H1 (cell line): ENCODE data around the gene BASP1. TPM values are rescaled to one million over a fixed set of nuclear protein-coding genes. Genes with fewer than 3 reads are reported as not detected.

Source experiments
- CEBPB ChIP-seq: IDR thresholded peaks from 2 replicates; pipeline ENCODE4 v1.6.1; 2012; ENCODE audit warnings: low read depth, low read length
- GABPA ChIP-seq: IDR thresholded peaks from 2 replicates; pipeline ENCODE4 v1.6.1; 2011; ENCODE audit warnings: mild to moderate bottlenecking, low read length, moderate library complexity, borderline replicate concordance; ENCODE audit not compliant: insufficient read depth
- GTF2F1 ChIP-seq: IDR thresholded peaks from 2 replicates; pipeline ENCODE4 v1.6.1; 2012; ENCODE audit warnings: low read depth, low read length, improper control_type of control experiment, borderline replicate concordance
- POLR2A ChIP-seq, 2 experiments: IDR thresholded peaks; 1 replicate in 1 of 2; 2 replicates in 1 of 2; pipeline ENCODE4 v1.6.1; 2011; ENCODE audit warnings: low read depth in 2 of 2, low read length in 2 of 2, mild to moderate bottlenecking in 2 of 2; ENCODE audit errors: control extremely low read depth in 1 of 2
- POU5F1 ChIP-seq: IDR thresholded peaks from 2 replicates; pipeline ENCODE4 v1.6.1; 2011; ENCODE audit warnings: low read depth, mild to moderate bottlenecking, low read length, moderate library complexity
- SIN3A ChIP-seq, 2 experiments: IDR thresholded peaks in 1 of 2; conservative IDR thresholded peaks in 1 of 2; 2 replicates each; pipeline ENCODE4 v1.6.1; 2011 to 2012; ENCODE audit warnings: low read length in 2 of 2, improper control_type of control experiment in 1 of 2, low read depth in 1 of 2, mild to moderate bottlenecking in 1 of 2
- TAF1 ChIP-seq: IDR thresholded peaks from 2 replicates; pipeline ENCODE4 v1.6.1; 2011; ENCODE audit warnings: mild to moderate bottlenecking, low read depth, low read length
- ZNF274 ChIP-seq: IDR thresholded peaks from 2 replicates; pipeline ENCODE4 v1.7.0; 2012; ENCODE audit warnings: low read length, borderline replicate concordance; ENCODE audit errors: extremely low read depth
- polyA plus RNA-seq, 7 experiments: library from polyadenylated mRNA; depleted of rRNA in 3 of 7; stranded (reverse) in 5 of 7; unstranded in 2 of 7; fragments of >200 nt in 5 of 7; fragments of 200-250 nt in 2 of 7; gene quantifications; 1 replicate in 5 of 7; 2 replicates in 1 of 7; 4 replicates in 1 of 7; pipeline versions ENCODE4 v1.2.1 to v1.2.3, GENCODE V29; 2011 to 2013; ENCODE audit warnings: missing spikeins in 2 of 7, mixed read lengths in 2 of 7
- total RNA-seq: library from RNA; stranded (reverse); fragmentation: NEBNext Ultra II Directional; extraction: Animal tissue kit (Norgen Biotek cat#: 25700); gene quantifications from 2 replicates; pipeline ENCODE4 v1.2.1, GENCODE V29; 2021

The BASP1 gene
- total and polyA plus RNA-seq, 2 of the 8 experiments (the other 6 are each of a cell fraction or from before 2014, with no cell fraction given) = 95.2 to 104 TPM

GRCh38 chr5:17230808-17231525 is 13.5 kb downstream of the BASP1 start (continued):
- no peak for TF ChIP-seq CEBPB
- TF ChIP-seq GTF2F1 = no peak
- TF ChIP-seq GABPA = no peak
- TF ChIP-seq POU5F1 = no peak
- TF ChIP-seq SIN3A (conservative IDR thresholded peaks at IDR 0.05 in 1 of 2, IDR thresholded peaks at IDR 0.05 in 1 of 2; ENCODE audit: low read depth in 1 of 2, low read length in 2 of 2) = no peak
- TF ChIP-seq POLR2A (IDR thresholded peaks at IDR 0.05; ENCODE audit: control extremely low read depth in 1 of 2, low read depth in 2 of 2, low read length in 2 of 2) = no peak
- TF ChIP-seq TAF1 = no peak
- no peak for TF ChIP-seq ZNF274
- TF ChIP-seq, all 59 proteins: peak for 0
